HFFc6 (cell line): ENCODE data around the gene AAGAB. TPM values are rescaled to one million over a fixed set of nuclear protein-coding genes. Genes with fewer than 3 reads are reported as not detected.
"Not testable (repeated sequence)": the region's sequence is repeated elsewhere in the genome, so short reads cannot be mapped to it uniquely, and the experiment has no call there.

ENCODE experiments used
- DNase-seq: peaks from one replicate; pipeline ENCODE4 v3.0.0-alpha.2; 2018
- H3K27ac Mint-ChIP-seq: 2 replicates; pipeline ENCODE4 v1.8.0; 2020; ENCODE audit warnings: mild to moderate bottlenecking, mixed read lengths
- H3K27me3 Mint-ChIP-seq: 2 replicates; pipeline ENCODE4 v1.8.0; 2021; ENCODE audit warnings: mild to moderate bottlenecking, moderate library complexity, mixed read lengths; ENCODE audit not compliant: insufficient read depth
- H3K36me3 Mint-ChIP-seq: 2 replicates; pipeline ENCODE4 v1.8.0; 2021; ENCODE audit warnings: low read depth, mixed read lengths
- H3K4me1 Mint-ChIP-seq: 2 replicates; pipeline ENCODE4 v1.8.0; 2020; ENCODE audit warnings: low read depth, mixed read lengths
- H3K4me3 Mint-ChIP-seq: 2 replicates; pipeline ENCODE4 v1.8.0; 2020; ENCODE audit warnings: mild to moderate bottlenecking, moderate library complexity, mixed read lengths
- H3K9me3 Mint-ChIP-seq: 2 replicates; pipeline ENCODE4 v1.8.0; 2020; ENCODE audit warnings: mild to moderate bottlenecking, mixed read lengths
- total RNA-seq, 6 experiments: library from RNA; stranded (reverse); fragmentation: NEBNext Ultra II Directional; extraction: Animal tissue kit (Norgen Biotek cat#: 25700); gene quantifications; 2 replicates in 1 of 6; 3 replicates in 5 of 6; pipeline ENCODE4 v1.2.3, GENCODE V29; 2021
- TF ChIP-seq, protein P1 (sequence below): fragments of 200-600 bp; sonication (generic); IDR thresholded peaks from 2 replicates; pipeline ENCODE4 v1.5.0; 2021; ENCODE audit warnings: antibody characterized with exemption, mild to moderate bottlenecking

AAGAB gene
- total RNA-seq, 6 experiments from 2014 or later = 41.0 to 45.7 (median 42.0) TPM

DNA sequence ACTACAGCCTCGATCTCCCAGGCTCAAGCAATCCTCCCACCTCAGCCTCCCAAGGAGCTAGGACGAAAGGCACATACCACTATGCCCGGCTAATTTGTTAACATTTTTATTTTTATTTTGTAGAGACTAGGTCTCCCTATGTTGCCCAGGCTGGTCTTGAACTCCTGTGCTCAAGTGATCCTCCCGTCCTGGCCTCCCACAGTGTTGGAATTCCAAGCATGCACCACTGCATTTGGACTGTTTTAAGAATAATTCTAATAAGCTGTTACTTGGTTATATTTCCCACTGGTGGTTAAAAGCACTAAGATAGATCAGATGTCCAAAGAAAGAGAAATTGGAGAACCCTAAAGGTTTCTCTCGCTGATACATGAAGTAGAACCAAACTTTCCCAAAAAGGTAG lies 3.1 kb downstream of the AAGAB start:
- H3K27ac Mint-ChIP-seq = no peak overlapping the region
- no peaks in the 10 kb centered on the region; the same call in 1 of the 2 replicates for H3K27me3 Mint-ChIP-seq
- DNase-seq = no peak
- TF ChIP-seq, protein P1, sequence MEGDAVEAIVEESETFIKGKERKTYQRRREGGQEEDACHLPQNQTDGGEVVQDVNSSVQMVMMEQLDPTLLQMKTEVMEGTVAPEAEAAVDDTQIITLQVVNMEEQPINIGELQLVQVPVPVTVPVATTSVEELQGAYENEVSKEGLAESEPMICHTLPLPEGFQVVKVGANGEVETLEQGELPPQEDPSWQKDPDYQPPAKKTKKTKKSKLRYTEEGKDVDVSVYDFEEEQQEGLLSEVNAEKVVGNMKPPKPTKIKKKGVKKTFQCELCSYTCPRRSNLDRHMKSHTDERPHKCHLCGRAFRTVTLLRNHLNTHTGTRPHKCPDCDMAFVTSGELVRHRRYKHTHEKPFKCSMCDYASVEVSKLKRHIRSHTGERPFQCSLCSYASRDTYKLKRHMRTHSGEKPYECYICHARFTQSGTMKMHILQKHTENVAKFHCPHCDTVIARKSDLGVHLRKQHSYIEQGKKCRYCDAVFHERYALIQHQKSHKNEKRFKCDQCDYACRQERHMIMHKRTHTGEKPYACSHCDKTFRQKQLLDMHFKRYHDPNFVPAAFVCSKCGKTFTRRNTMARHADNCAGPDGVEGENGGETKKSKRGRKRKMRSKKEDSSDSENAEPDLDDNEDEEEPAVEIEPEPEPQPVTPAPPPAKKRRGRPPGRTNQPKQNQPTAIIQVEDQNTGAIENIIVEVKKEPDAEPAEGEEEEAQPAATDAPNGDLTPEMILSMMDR = no peak
- H3K9me3 Mint-ChIP-seq = peaks cover 4% of the 10 kb centered on the region
- peaks cover 55% of the 10 kb centered on the region for H3K4me1 Mint-ChIP-seq
- no peak overlapping the region for H3K4me3 Mint-ChIP-seq
- peaks cover 22% of the 10 kb centered on the region for H3K36me3 Mint-ChIP-seq

DNA sequence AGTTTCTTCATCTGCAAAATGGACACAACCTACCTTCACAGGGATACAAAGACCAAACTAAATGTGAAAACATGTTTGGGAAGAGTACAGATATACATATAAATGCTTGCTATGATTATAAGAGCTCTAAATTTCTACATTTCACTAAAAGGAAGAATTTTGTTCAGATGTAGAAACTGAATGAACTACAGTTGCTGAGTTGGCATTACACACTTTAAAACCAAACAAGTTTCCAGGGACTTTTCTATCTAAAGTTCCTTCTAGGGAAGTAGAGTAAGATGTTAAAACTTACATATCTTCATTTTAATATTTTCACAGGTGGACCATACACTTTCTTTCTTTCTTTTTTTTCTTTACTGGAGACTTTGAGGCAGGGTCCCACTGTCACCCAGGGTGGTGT lies 4.6 kb downstream of the AAGAB start:
- DNase-seq = no peak
- H3K36me3 Mint-ChIP-seq = peaks cover 37% of the 10 kb centered on the region
- H3K4me3 Mint-ChIP-seq = no peak overlapping the region

DNA sequence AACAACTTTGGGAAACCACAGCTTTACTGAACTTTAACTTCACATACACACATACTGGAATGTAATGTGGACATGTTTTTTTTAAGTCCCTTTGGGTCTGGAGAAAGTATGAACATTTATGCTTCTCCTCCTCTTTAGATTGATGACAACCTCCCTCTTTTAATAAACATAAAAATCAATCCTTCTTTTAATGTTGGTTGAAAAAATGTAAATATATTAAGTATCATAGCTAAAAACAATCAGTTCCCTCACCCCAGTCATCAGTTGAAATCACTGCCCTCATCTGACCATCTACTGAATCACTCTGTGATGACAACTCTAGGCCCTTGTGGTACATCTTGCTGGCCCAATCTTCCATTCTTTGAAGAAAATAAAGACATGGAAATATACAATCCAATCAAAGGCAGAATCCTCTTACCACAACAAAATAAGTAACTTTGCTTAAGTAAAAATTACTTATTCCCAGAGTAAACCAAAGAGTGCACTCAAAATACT lies 6.4 kb downstream of the AAGAB start:
- no peak for DNase-seq
- no peak overlapping the region for H3K4me3 Mint-ChIP-seq
- H3K27ac Mint-ChIP-seq = no peak overlapping the region; the same call in 1 of the 2 replicates
- peaks cover 4% of the 10 kb centered on the region for H3K9me3 Mint-ChIP-seq
- TF ChIP-seq, protein P1 = no peak
- H3K36me3 Mint-ChIP-seq = peaks cover 31% of the 10 kb centered on the region
- peaks cover 54% of the 10 kb centered on the region for H3K4me1 Mint-ChIP-seq
- H3K27me3 Mint-ChIP-seq = no peaks in the 10 kb centered on the region

More for the DNA sequence above, 4.6 kb downstream of the AAGAB start:
- Mint-ChIP-seq H3K27ac (no peak overlapping the region), H3K9me3 (peaks cover 4% of the 10 kb centered on the region), H3K27me3 (no peaks in the 10 kb centered on the region; the same call in 1 of the 2 replicates), H3K4me1 (peaks cover 54% of the 10 kb centered on the region)
- TF ChIP-seq, protein P1 = no peak

DNA sequence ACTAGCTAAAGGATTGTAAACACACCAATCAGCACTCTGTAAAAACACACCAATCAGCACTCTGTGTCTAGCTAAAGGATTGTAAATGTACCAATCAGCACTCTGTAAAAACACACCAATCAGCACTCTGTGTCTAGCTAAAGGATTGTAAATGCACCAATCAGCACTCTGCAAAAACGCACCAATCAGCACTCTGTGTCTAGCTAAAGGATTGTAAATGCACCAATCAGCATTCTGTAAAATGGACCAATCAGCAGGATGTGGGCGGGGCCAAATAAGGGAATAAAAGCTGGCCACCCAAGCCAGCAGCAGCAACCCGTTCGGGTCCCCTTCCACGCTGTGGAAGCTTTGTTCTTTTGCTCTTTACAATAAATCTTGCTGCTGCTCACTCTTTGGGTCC lies 7.9 kb downstream of the AAGAB start:
- H3K4me3 Mint-ChIP-seq = not testable (repeated sequence)

DNA sequence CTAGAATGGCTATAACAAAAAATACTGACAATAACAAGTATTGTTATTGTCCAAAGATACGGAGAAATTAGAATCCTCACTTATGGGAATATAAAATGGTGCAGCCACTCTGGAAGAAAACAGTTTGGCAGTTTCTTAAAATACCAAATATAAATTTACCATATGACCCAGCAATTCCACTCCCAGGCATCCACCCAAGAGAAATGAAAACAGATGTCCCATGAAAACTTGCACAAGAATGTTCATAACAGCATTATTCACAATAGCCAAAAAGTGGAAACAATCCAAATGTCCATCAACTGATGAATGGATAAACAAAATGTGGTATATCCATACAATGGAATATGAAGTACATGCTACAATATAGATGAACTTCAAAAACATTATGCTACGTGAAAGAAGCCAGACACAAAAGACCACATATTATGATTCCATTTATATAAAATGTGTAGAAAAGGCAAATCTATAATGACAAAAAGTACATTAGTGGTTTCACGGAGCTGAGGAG lies 9.4 kb downstream of the AAGAB start:
- peaks cover 60% of the 10 kb centered on the region for H3K4me1 Mint-ChIP-seq
- TF ChIP-seq, protein P1 = no peak
- no peak for DNase-seq
- no peaks in the 10 kb centered on the region for H3K27me3 Mint-ChIP-seq
- H3K4me3 Mint-ChIP-seq = no peak overlapping the region
- peaks cover 4% of the 10 kb centered on the region for H3K9me3 Mint-ChIP-seq
- H3K36me3 Mint-ChIP-seq = peaks cover 31% of the 10 kb centered on the region
- no peak overlapping the region for H3K27ac Mint-ChIP-seq

More for the DNA sequence above, 7.9 kb downstream of the AAGAB start:
- H3K9me3 Mint-ChIP-seq, H3K27me3 Mint-ChIP-seq, DNase-seq, H3K27ac Mint-ChIP-seq: not testable (repeated sequence)
- Mint-ChIP-seq H3K36me3 (peaks cover 31% of the 10 kb centered on the region), H3K4me1 (peaks cover 50% of the 10 kb centered on the region)

DNA sequence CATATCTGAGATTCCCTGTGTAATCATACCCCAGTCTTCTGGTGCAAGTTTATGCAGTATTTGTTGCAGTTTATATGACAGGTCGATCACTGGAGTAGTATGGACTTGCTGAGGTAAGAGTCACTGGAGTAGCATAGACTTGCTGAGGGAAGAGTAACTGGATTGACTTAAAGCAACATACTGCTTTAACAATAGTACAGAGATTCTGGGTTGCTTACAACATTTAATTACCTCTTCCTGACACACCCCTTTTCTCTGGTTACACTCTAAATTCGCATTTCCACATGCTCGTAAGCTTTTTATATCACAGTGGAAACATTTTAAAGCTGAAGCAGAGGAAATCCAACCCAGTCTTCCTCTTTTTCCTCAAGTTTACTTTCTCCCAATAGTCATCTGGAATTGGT lies 11.8 kb downstream of the AAGAB start:
- peaks cover 4% of the 10 kb centered on the region for H3K9me3 Mint-ChIP-seq
- H3K4me1 Mint-ChIP-seq = peaks cover 52% of the 10 kb centered on the region
- H3K4me3 Mint-ChIP-seq = no peak overlapping the region
- TF ChIP-seq, protein P1 = no peak
- no peak for DNase-seq
- peaks cover 29% of the 10 kb centered on the region for H3K36me3 Mint-ChIP-seq
- H3K27me3 Mint-ChIP-seq = no peaks in the 10 kb centered on the region
- peak overlapping the region; percentile 69 for H3K27ac Mint-ChIP-seq
